IMR-90 (cell line): ENCODE measurements around the gene COL11A2. TPM values are rescaled to one million over a fixed set of nuclear protein-coding genes. Genes with fewer than 3 reads are reported as not detected.

Source experiments
- ATAC-seq: fragments of 200-7000 bp; cut with Tn5 transposase; 2 replicates; pipeline ENCODE4 v1.9.1; 2020; ENCODE audit warnings: low read depth, mild to moderate bottlenecking, moderate library complexity
- BruUV-seq: library from RNA; stranded (reverse); fragments of 400-500 nt; replicated peaks from 2 replicates; lab custom pipeline; 2021; lab: Mats Ljungman, UMichigan
- CTCF ChIA-PET: fragments of 300-600 bp; formaldehyde crosslinking; extraction: SDS; loops from one replicate; lab custom pipeline; 2021; ENCODE audit warnings: antibody characterized with exemption; lab: Yijun Ruan, JAX
- POLR2A ChIA-PET: fragments of 300-600 bp; sonication (Branson Sonifier 250); formaldehyde crosslinking; loops from one replicate; lab custom pipeline; 2022; ENCODE audit warnings: antibody characterized with exemption; ENCODE audit not compliant: unreplicated experiment; lab: Charles Lee
- DNase-seq: peaks from one replicate; pipeline ENCODE4 v3.0.0; 2013
- H2AFZ ChIP-seq: replicated peaks from 2 replicates; pipeline ENCODE3; 2013; ENCODE audit warnings: low read length, mild to moderate bottlenecking; ENCODE audit not compliant: poor library complexity
- H2AK5ac ChIP-seq: 2 replicates; pipeline ENCODE4 v1.6.1; 2013; ENCODE audit warnings: low read depth, low read length, inconsistent platforms
- H2AK9ac ChIP-seq: replicated peaks from 2 replicates; pipeline ENCODE3; 2013; ENCODE audit warnings: mild to moderate bottlenecking, low read depth, low read length, moderate library complexity; ENCODE audit not compliant: poor library complexity
- H2BK120ac ChIP-seq: 2 replicates; pipeline ENCODE4 v1.6.1; 2013; ENCODE audit warnings: low read depth, low read length, inconsistent platforms
- H2BK15ac ChIP-seq: 3 replicates; pipeline ENCODE4 v1.6.1; 2013; ENCODE audit warnings: low read depth, low read length, inconsistent platforms
- H2BK20ac ChIP-seq: 2 replicates; pipeline ENCODE4 v1.6.1; 2013; ENCODE audit warnings: low read depth, mild to moderate bottlenecking, inconsistent platforms, low read length, moderate library complexity
- H2BK5ac ChIP-seq: 2 replicates; pipeline ENCODE4 v1.6.1; 2013; ENCODE audit warnings: mild to moderate bottlenecking, low read depth, low read length, inconsistent platforms; ENCODE audit not compliant: poor library complexity, severe bottlenecking
- H3K14ac ChIP-seq: replicated peaks from 2 replicates; pipeline ENCODE4 v1.6.1; 2013; ENCODE audit warnings: low read depth, low read length, inconsistent platforms
- H3K18ac ChIP-seq: 2 replicates; pipeline ENCODE4 v1.6.1; 2013; ENCODE audit warnings: low read depth, low read length, control low read depth
- H3K23ac ChIP-seq: 2 replicates; pipeline ENCODE4 v1.6.1; 2013; ENCODE audit warnings: low read depth, low read length, inconsistent platforms
- H3K27ac ChIP-seq: 2 replicates; pipeline ENCODE4 v1.5.1; 2013; ENCODE audit warnings: mild to moderate bottlenecking, control low read depth, low read length; ENCODE audit not compliant: insufficient read depth
- H3K27me3 ChIP-seq: 2 replicates; pipeline ENCODE4 v1.6.1; 2013; ENCODE audit warnings: low read length; ENCODE audit not compliant: control insufficient read depth, insufficient read depth
- H3K36me3 ChIP-seq: 2 replicates; pipeline ENCODE4 v1.6.1; 2013; ENCODE audit warnings: low read length, mixed read lengths; ENCODE audit not compliant: control insufficient read depth, insufficient read depth
- H3K4ac ChIP-seq: 2 replicates; pipeline ENCODE4 v1.6.1; 2013; ENCODE audit warnings: low read depth, low read length, inconsistent platforms
- H3K4me1 ChIP-seq: 2 replicates; pipeline ENCODE4 v1.6.1; 2013; ENCODE audit warnings: low read length, mixed read lengths; ENCODE audit not compliant: control insufficient read depth, insufficient read depth
- H3K4me2 ChIP-seq: 2 replicates; pipeline ENCODE4 v1.6.1; 2013; ENCODE audit warnings: low read depth, mild to moderate bottlenecking, control low read depth, low read length, moderate library complexity
- H3K4me3 ChIP-seq: 2 replicates; pipeline ENCODE4 v1.5.1; 2013; ENCODE audit warnings: low read depth, mild to moderate bottlenecking, control low read depth, low read length, moderate library complexity; ENCODE audit not compliant: insufficient read depth
- H3K56ac ChIP-seq: 2 replicates; pipeline ENCODE4 v1.6.1; 2013; ENCODE audit warnings: low read length, inconsistent platforms; ENCODE audit not compliant: insufficient read depth; ENCODE audit errors: extremely low read depth
- H3K79me1 ChIP-seq, 2 experiments: 2 replicates each; pipeline ENCODE4 v1.6.1; 2013; ENCODE audit warnings: low read length in 2 of 2, inconsistent platforms in 1 of 2, low read depth in 1 of 2
- H3K9ac ChIP-seq: 2 replicates; pipeline ENCODE4 v1.6.1; 2013; ENCODE audit warnings: low read depth, low read length, control low read depth
- H3K9me1 ChIP-seq: 2 replicates; pipeline ENCODE4 v1.6.1; 2013; ENCODE audit warnings: low read length, inconsistent platforms; ENCODE audit not compliant: insufficient read depth
- H3K9me3 ChIP-seq: 2 replicates; pipeline ENCODE4 v1.6.1; 2013; ENCODE audit warnings: low read length; ENCODE audit not compliant: control insufficient read depth, insufficient read depth
- H4K20me1 ChIP-seq: 2 replicates; pipeline ENCODE4 v1.6.1; 2013; ENCODE audit warnings: low read length, inconsistent platforms; ENCODE audit not compliant: insufficient read depth
- H4K5ac ChIP-seq: 2 replicates; pipeline ENCODE4 v1.6.1; 2013; ENCODE audit warnings: mild to moderate bottlenecking, low read depth, low read length, control low read depth
- H4K8ac ChIP-seq, 2 experiments: 2 replicates each; pipeline ENCODE4 v1.6.1; 2013; ENCODE audit warnings: low read depth in 2 of 2, low read length in 2 of 2, control low read depth in 1 of 2, inconsistent platforms in 1 of 2
- H4K91ac ChIP-seq: 2 replicates; pipeline ENCODE4 v1.6.1; 2013; ENCODE audit warnings: low read depth, low read length, inconsistent platforms; ENCODE audit not compliant: insufficient read depth
- BHLHE40 ChIP-seq: fragments of 150-350 bp; IDR thresholded peaks from 2 replicates; pipeline ENCODE4 v1.6.1; 2016; ENCODE audit warnings: mild to moderate bottlenecking, low read depth, low read length
- CEBPB ChIP-seq: IDR thresholded peaks from 2 replicates; pipeline ENCODE4 v1.6.1; 2012; ENCODE audit warnings: low read depth, low read length, improper control_type of control experiment
- CHD1 ChIP-seq: IDR thresholded peaks from 2 replicates; pipeline ENCODE4 v1.6.1; 2012; ENCODE audit warnings: low read depth, low read length, improper control_type of control experiment
- CTCF ChIP-seq: conservative IDR thresholded peaks from 2 replicates; pipeline ENCODE4 v1.5.1; 2012; ENCODE audit warnings: mild to moderate bottlenecking, low read depth, low read length, improper control_type of control experiment
- FOS ChIP-seq: fragments of 150-350 bp; IDR thresholded peaks from 2 replicates; pipeline ENCODE4 v1.6.1; 2016; ENCODE audit warnings: low read depth, low read length
- MAFK ChIP-seq: IDR thresholded peaks from 2 replicates; pipeline ENCODE4 v1.6.1; 2012; ENCODE audit warnings: low read depth, low read length, improper control_type of control experiment
- MAZ ChIP-seq: IDR thresholded peaks from 2 replicates; pipeline ENCODE4 v1.6.1; 2012; ENCODE audit warnings: low read depth, mild to moderate bottlenecking, low read length, improper control_type of control experiment, moderate library complexity, borderline replicate concordance
- MXI1 ChIP-seq: IDR thresholded peaks from 2 replicates; pipeline ENCODE4 v1.6.1; 2012; ENCODE audit warnings: low read depth, mild to moderate bottlenecking, low read length, moderate library complexity, borderline replicate concordance
- NFE2L2 ChIP-seq: fragments of 150-350 bp; IDR thresholded peaks from 2 replicates; pipeline ENCODE4 v1.6.1; 2016; ENCODE audit warnings: low read depth, mild to moderate bottlenecking, low read length
- POLR2A ChIP-seq: IDR thresholded peaks from 2 replicates; pipeline ENCODE4 v1.6.1; 2012; ENCODE audit warnings: mild to moderate bottlenecking, low read depth, low read length
- RCOR1 ChIP-seq: IDR thresholded peaks from 2 replicates; pipeline ENCODE4 v1.6.1; 2012; ENCODE audit warnings: mild to moderate bottlenecking, low read length, improper control_type of control experiment; ENCODE audit not compliant: insufficient replicate concordance
- WGBS, 2 experiments: methylation state at CpG; one replicate each; pipeline versions ENCODE4 v1.1.5 to v1.1.7; 2013; ENCODE audit warnings: missing lambda C conversion rate in 2 of 2; ENCODE audit not compliant: insufficient read length in 1 of 2; ENCODE audit errors: extremely low coverage in 2 of 2; 5-methylcytosine and 5-hydroxymethylcytosine counted together
- dilution Hi-C: fragments of 300-500 bp; cut with HindIII; formaldehyde crosslinking; loops from one replicate; pipeline ENCODE4 v1.14.3; 2018; ENCODE audit warnings: low sequenced_read_pairs; ENCODE audit not compliant: unreplicated experiment
- in situ Hi-C: fragments of 300-500 bp; cut with MboI; formaldehyde crosslinking; loops from 3 replicates; pipeline ENCODE4 v1.14.3; 2019; ENCODE audit warnings: low sequenced_read_pairs, inconsistent platforms, mixed read lengths
- intact Hi-C: fragments of 100-400 bp; cut with micrococcal nuclease; formaldehyde crosslinking; loops from 2 replicates; pipeline ENCODE4 v1.10.0; 2022
- polyA plus RNA-seq, 3 experiments: library from polyadenylated mRNA; depleted of rRNA; stranded (reverse); fragments of >200 nt; gene quantifications; 2 replicates each; pipeline ENCODE4 v1.2.3, GENCODE V29; 2012; ENCODE audit warnings: low replicate concordance in 1 of 3
- total RNA-seq: library from RNA; depleted of rRNA; stranded (reverse); fragments of >200 nt; gene quantifications from 2 replicates; pipeline ENCODE4 v1.2.3, GENCODE V29; 2012
- TF ChIP-seq, protein P1 (sequence below): fragments of 150-350 bp; IDR thresholded peaks from 2 replicates; pipeline ENCODE4 v1.6.1; 2017; ENCODE audit warnings: mild to moderate bottlenecking, antibody characterized with exemption, low read length, low read depth
- TF ChIP-seq, protein P2 (sequence below): fragments of 150-350 bp; IDR thresholded peaks from 2 replicates; pipeline ENCODE4 v1.6.1; 2016; ENCODE audit warnings: low read depth, mild to moderate bottlenecking, low read length, moderate library complexity, borderline replicate concordance

Gene COL11A2
- total and polyA plus RNA-seq, 2 of the 4 experiments (the other 2 are of a cell fraction) = under 0.01 to 0.38 TPM

DNA sequence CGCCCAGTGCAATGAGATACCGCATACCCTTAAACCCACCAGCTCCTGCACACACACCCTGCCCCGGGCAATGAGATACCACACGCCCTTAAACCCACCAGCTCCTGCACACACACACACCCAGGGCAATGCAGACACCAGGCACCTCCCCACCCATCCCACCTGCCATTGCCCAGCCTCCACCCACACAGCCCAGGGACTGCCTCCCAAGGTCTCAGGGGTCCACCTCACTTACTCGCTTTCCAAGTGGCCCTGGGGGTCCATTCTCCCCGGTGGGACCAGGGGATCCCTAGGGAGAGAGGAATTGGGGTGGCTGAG is 24.0 kb downstream of the COL11A2 start:
- ChIA-PET POLR2A (no interaction called here), CTCF (no interaction called here)
- H3K9ac ChIP-seq = no peak overlapping the region
- H2AK5ac ChIP-seq = no peak overlapping the region
- H3K36me3 ChIP-seq = no peaks in the 10 kb centered on the region
- no peak overlapping the region for H3K56ac ChIP-seq
- WGBS, 2 experiments = 40% methylated on average over 2 of the region's 6 CpGs; no CpG with 5 or more reads in 1 of the 2 experiments
- no peak overlapping the region for H2AK9ac ChIP-seq
- H2BK5ac ChIP-seq = no peak overlapping the region
- intact Hi-C loops = no loop called here
- no peaks in the 10 kb centered on the region for H3K79me1 ChIP-seq
- no TSS peak for BruUV-seq
- no peaks in the 10 kb centered on the region for H4K20me1 ChIP-seq
- no peak overlapping the region for H4K91ac ChIP-seq
- H3K4me1 ChIP-seq = no peaks in the 10 kb centered on the region
- dilution Hi-C loops = no loop called here
- no peak overlapping the region for H2AFZ ChIP-seq
- H4K8ac ChIP-seq = no peak overlapping the region
- H3K14ac ChIP-seq = no peak overlapping the region
- in situ Hi-C loops = loop anchor here (10.0 kb wide), 1 partner anchor 153 kb away; no protein-coding TSS in a partner anchor
- TF ChIP-seq FOS (no peak), NFE2L2 (no peak), CEBPB (no peak), BHLHE40 (no peak), MAFK (no peak), POLR2A (no peak), RCOR1 (no peak), MAZ (no peak), MXI1 (no peak), CHD1 (no peak), CTCF (no peak)
- TF ChIP-seq, protein P1, sequence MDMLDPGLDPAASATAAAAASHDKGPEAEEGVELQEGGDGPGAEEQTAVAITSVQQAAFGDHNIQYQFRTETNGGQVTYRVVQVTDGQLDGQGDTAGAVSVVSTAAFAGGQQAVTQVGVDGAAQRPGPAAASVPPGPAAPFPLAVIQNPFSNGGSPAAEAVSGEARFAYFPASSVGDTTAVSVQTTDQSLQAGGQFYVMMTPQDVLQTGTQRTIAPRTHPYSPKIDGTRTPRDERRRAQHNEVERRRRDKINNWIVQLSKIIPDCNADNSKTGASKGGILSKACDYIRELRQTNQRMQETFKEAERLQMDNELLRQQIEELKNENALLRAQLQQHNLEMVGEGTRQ = no peak
- TF ChIP-seq, protein P2, sequence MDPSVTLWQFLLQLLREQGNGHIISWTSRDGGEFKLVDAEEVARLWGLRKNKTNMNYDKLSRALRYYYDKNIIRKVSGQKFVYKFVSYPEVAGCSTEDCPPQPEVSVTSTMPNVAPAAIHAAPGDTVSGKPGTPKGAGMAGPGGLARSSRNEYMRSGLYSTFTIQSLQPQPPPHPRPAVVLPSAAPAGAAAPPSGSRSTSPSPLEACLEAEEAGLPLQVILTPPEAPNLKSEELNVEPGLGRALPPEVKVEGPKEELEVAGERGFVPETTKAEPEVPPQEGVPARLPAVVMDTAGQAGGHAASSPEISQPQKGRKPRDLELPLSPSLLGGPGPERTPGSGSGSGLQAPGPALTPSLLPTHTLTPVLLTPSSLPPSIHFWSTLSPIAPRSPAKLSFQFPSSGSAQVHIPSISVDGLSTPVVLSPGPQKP = no peak
- no peak overlapping the region for H3K23ac ChIP-seq
- H2BK120ac ChIP-seq = no peak overlapping the region
- no peak overlapping the region for H3K18ac ChIP-seq
- no peak overlapping the region for H3K4ac ChIP-seq
- no peak overlapping the region for H3K27ac ChIP-seq
- H3K9me3 ChIP-seq = no peaks in the 10 kb centered on the region
- H3K4me3 ChIP-seq = no peak overlapping the region
- DNase-seq (no peak), ATAC-seq (no peak)
- no peak overlapping the region for H3K4me2 ChIP-seq
- no peaks in the 10 kb centered on the region for H3K9me1 ChIP-seq
- H2BK15ac ChIP-seq = no peak overlapping the region
- no peak overlapping the region for H2BK20ac ChIP-seq
- peaks cover 7% of the 10 kb centered on the region for H3K27me3 ChIP-seq
- no peak overlapping the region for H4K5ac ChIP-seq
